ENCODE results near the gene PITX3.

The PITX3 gene

DNA sequence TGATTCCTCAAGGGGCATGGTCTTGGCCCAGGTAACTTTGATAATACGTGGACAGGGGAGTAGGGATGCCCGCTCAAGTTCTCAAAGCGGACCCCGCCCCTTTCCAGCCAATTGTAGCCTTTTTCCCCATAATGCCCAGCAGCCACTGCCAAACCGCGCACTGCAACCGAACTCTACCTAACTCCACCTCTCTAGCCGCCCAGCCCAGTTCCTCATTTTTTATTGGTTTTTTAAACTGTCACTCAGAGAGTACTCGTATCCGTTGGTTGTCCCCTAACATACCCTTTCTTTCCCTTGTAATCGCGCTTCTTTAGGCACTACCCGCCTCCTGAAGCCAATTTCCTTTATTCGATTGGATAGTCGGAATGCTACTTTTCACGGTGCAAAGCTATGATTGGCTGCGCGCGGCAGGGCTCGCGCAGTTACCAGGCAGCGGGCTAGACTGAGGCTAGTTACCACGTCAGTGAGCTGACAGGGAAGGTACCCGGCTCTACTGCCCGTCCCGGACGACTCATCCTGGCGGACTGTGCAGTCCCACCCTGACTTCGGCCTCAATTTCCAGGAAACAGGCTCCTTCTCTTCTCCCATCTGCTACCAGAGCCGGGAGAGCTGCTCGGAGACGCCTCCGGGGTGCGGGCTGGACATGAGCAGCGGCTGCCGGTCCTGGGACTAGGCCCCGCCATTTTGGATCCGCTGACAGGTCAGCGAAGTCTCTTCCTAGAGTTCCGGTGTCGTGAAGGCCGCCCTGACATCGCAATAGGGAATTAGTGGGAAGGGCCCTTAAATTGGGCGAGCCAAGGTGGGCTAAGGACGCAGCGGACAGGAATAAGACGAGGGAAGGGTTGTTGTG is 4.0 kb upstream of the PITX3 start, which contains the start of gene GBF1:
Gene GBF1, plus strand, starts transcription at position 451 of the 850 bp plus-strand sequence. CDS start 13,407 bp downstream, outside the sequence.
- TF ChIP-seq POLR2AphosphoS5 (IDR thresholded peaks at IDR 0.05; ENCODE audit: low read depth, low read length) (no peak; the same call in 1 of the 2 replicates), TAF1 (IDR thresholded peaks at IDR 0.05; ENCODE audit: borderline replicate concordance, insufficient read depth, low read length) (0 out of 2 replicates have a peak, but pooled peaks have one; percentile 58), SIN3A (IDR thresholded peaks at IDR 0.05; ENCODE audit: borderline replicate concordance, insufficient read depth, low read length) (peak; percentile 31; the same call in 1 of the 2 replicates), FOXP2 (optimal IDR thresholded peaks at IDR 0.05; ENCODE audit: borderline replicate concordance, extremely low read depth, extremely low read length, insufficient read depth) (peak; percentile 41)
- TF ChIP-seq, protein P1, sequence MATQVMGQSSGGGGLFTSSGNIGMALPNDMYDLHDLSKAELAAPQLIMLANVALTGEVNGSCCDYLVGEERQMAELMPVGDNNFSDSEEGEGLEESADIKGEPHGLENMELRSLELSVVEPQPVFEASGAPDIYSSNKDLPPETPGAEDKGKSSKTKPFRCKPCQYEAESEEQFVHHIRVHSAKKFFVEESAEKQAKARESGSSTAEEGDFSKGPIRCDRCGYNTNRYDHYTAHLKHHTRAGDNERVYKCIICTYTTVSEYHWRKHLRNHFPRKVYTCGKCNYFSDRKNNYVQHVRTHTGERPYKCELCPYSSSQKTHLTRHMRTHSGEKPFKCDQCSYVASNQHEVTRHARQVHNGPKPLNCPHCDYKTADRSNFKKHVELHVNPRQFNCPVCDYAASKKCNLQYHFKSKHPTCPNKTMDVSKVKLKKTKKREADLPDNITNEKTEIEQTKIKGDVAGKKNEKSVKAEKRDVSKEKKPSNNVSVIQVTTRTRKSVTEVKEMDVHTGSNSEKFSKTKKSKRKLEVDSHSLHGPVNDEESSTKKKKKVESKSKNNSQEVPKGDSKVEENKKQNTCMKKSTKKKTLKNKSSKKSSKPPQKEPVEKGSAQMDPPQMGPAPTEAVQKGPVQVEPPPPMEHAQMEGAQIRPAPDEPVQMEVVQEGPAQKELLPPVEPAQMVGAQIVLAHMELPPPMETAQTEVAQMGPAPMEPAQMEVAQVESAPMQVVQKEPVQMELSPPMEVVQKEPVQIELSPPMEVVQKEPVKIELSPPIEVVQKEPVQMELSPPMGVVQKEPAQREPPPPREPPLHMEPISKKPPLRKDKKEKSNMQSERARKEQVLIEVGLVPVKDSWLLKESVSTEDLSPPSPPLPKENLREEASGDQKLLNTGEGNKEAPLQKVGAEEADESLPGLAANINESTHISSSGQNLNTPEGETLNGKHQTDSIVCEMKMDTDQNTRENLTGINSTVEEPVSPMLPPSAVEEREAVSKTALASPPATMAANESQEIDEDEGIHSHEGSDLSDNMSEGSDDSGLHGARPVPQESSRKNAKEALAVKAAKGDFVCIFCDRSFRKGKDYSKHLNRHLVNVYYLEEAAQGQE (IDR thresholded peaks at IDR 0.05; ENCODE audit: insufficient read depth in 1 of 2, low read depth in 2 of 2, low read length in 2 of 2) = no peak

DNA sequence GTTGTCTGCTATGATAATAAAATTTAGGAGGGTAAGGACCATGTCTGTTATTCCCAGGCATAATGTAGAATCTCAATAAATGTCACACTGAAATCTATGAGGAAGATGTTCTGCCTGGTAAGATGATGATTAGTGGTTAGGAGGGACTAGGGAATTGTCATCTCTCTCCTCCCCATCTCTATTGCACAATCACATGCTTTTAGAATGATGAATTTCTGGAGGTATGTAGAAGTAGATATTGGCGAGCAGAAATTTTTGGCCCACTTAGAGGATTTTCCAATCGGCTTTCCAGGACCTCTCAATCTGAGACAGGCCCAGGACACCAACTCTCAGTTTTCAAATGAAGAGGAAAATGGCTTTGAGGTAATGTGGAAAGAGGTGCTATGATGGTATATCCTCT is 2.0 kb upstream of the PITX3 start:
- TF ChIP-seq SIN3A (IDR thresholded peaks at IDR 0.05; ENCODE audit: borderline replicate concordance, insufficient read depth, low read length) (no peak), FOXP2 (optimal IDR thresholded peaks at IDR 0.05; ENCODE audit: borderline replicate concordance, extremely low read depth, extremely low read length, insufficient read depth) (no peak), POLR2AphosphoS5 (IDR thresholded peaks at IDR 0.05; ENCODE audit: low read depth, low read length) (no peak), TAF1 (IDR thresholded peaks at IDR 0.05; ENCODE audit: borderline replicate concordance, insufficient read depth, low read length) (no peak)
- TF ChIP-seq, protein P1 (IDR thresholded peaks at IDR 0.05; ENCODE audit: insufficient read depth in 1 of 2, low read depth in 2 of 2, low read length in 2 of 2) = no peak

DNA sequence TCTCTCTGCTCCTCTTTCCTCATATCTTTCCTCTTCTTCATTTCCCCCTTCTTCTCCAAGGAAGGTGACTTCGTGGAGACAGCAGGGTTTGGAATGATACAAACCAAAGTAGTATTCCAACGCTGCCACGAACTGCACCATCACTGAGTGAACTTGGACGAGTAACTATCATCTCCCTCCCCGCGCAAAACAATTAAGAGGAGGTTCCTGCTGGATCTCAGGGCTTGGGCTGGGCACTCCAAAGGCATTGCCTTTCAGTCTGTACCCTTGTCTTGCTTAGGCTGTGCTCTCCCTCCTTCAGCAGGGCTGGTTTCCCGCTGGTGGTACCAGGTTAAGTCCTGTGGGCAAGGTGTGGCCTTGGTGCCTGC is 790 bp upstream of the PITX3 start:
- TF ChIP-seq TAF1 (IDR thresholded peaks at IDR 0.05; ENCODE audit: borderline replicate concordance, insufficient read depth, low read length) (no peak), FOXP2 (optimal IDR thresholded peaks at IDR 0.05; ENCODE audit: borderline replicate concordance, extremely low read depth, extremely low read length, insufficient read depth) (no peak), POLR2AphosphoS5 (IDR thresholded peaks at IDR 0.05; ENCODE audit: low read depth, low read length) (no peak), SIN3A (IDR thresholded peaks at IDR 0.05; ENCODE audit: borderline replicate concordance, insufficient read depth, low read length) (no peak)
- TF ChIP-seq, protein P1 (IDR thresholded peaks at IDR 0.05; ENCODE audit: insufficient read depth in 1 of 2, low read depth in 2 of 2, low read length in 2 of 2) = no peak

DNA sequence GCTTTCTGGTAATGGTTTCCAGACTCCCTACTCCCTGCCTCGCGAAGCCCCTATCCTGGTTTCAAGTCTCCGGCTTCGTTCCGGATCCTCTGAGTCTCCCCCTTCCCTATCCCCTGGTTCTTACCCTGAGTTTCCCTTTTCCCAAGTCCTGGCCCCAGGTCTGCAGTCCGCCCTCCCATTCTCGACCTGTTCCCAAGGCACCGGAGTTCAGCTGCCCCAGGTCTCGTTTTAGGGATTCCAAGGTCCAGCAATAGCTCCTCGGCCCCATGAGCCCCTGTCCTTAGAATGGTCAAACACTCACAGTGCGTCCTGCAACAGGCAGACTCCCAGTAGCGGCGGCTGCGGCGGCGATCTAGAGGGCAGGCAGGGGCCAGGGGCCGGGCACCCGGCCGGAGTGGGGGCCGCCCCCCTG is 274 bp downstream of the PITX3 start:
- TF ChIP-seq, protein P1 (IDR thresholded peaks at IDR 0.05; ENCODE audit: insufficient read depth in 1 of 2, low read depth in 2 of 2, low read length in 2 of 2) = no peak
- TF ChIP-seq FOXP2 (optimal IDR thresholded peaks at IDR 0.05; ENCODE audit: borderline replicate concordance, extremely low read depth, extremely low read length, insufficient read depth) (no peak), POLR2AphosphoS5 (IDR thresholded peaks at IDR 0.05; ENCODE audit: low read depth, low read length) (no peak), SIN3A (IDR thresholded peaks at IDR 0.05; ENCODE audit: borderline replicate concordance, insufficient read depth, low read length) (no peak), TAF1 (IDR thresholded peaks at IDR 0.05; ENCODE audit: borderline replicate concordance, insufficient read depth, low read length) (no peak)

Measured in PFSK-1 (cell line).